ENCODE data around the gene AUTS2. TPM values are rescaled to one million over a fixed set of nuclear protein-coding genes. Genes with fewer than 3 reads are reported as not detected.

Gene AUTS2
- total RNA-seq, 1 donor from 2014 or later, result 56.0 TPM

- intact Hi-C loops (cut with DNase I), result no loop called here
- H3K27me3 ChIP-seq, result no peaks in the 10 kb centered on the region
- H3K36me3 ChIP-seq, result no peaks in the 10 kb centered on the region
- H3K4me3 ChIP-seq, result no peak overlapping the region
- no peak for TF ChIP-seq CTCF (IDR thresholded peaks at IDR 0.05)
- ATAC-seq (no peak), DNase-seq (no peak)
- no peaks in the 10 kb centered on the region for H3K9me3 ChIP-seq
- peaks cover 5% of the 10 kb centered on the region for H3K4me1 ChIP-seq
- no peak overlapping the region for H3K27ac ChIP-seq
These were observed 1151.6 kb downstream of the AUTS2 start for GRCh38 chr7:70749831-70750230.

- Histone ChIP-seq H3K27ac (no peak overlapping the region), H3K27me3 (no peaks in the 10 kb centered on the region), H3K4me3 (no peak overlapping the region), H3K4me1 (peaks cover 5% of the 10 kb centered on the region), H3K36me3 (no peaks in the 10 kb centered on the region), H3K9me3 (no peaks in the 10 kb centered on the region)
- peak; percentile 41 for ATAC-seq
- TF ChIP-seq CTCF (IDR thresholded peaks at IDR 0.05), result no peak
- no peak for DNase-seq
- intact Hi-C loops (cut with DNase I), result no loop called here
These were observed 1153.6 kb downstream of the AUTS2 start for GRCh38 chr7:70751895-70752294.

GRCh38 chr7:70752794-70753241 is 1154.5 kb downstream of the AUTS2 start:
- no peak for ATAC-seq

GRCh38 chr7:70756789-70757188 is 1158.5 kb downstream of the AUTS2 start:
- DNase-seq (no peak), ATAC-seq (no peak)
- no peak for TF ChIP-seq CTCF (IDR thresholded peaks at IDR 0.05)
- intact Hi-C loops (cut with DNase I), result no loop called here
- Histone ChIP-seq H3K27me3 (no peaks in the 10 kb centered on the region), H3K36me3 (no peaks in the 10 kb centered on the region), H3K9me3 (no peaks in the 10 kb centered on the region), H3K27ac (no peak overlapping the region), H3K4me1 (peaks cover 5% of the 10 kb centered on the region), H3K4me3 (no peak overlapping the region)

More at GRCh38 chr7:70752794-70753241, 1154.5 kb downstream of the AUTS2 start:
- no peaks in the 10 kb centered on the region for H3K27me3 ChIP-seq
- peaks cover 5% of the 10 kb centered on the region for H3K4me1 ChIP-seq
- DNase-seq, result no peak
- no peak overlapping the region for H3K27ac ChIP-seq
- no peak for TF ChIP-seq CTCF (IDR thresholded peaks at IDR 0.05)
- no peaks in the 10 kb centered on the region for H3K9me3 ChIP-seq
- intact Hi-C loops (cut with DNase I), result no loop called here
- H3K36me3 ChIP-seq, result no peaks in the 10 kb centered on the region
- H3K4me3 ChIP-seq, result no peak overlapping the region

GRCh38 chr7:70758646-70759045 is 1160.4 kb downstream of the AUTS2 start:
- no peaks in the 10 kb centered on the region for H3K27me3 ChIP-seq
- TF ChIP-seq CTCF (IDR thresholded peaks at IDR 0.05), result no peak
- intact Hi-C loops (cut with DNase I), result no loop called here
- no peaks in the 10 kb centered on the region for H3K4me1 ChIP-seq
- no peaks in the 10 kb centered on the region for H3K9me3 ChIP-seq
- ATAC-seq, result no peak
- no peak overlapping the region for H3K4me3 ChIP-seq
- H3K27ac ChIP-seq, result no peak overlapping the region
- H3K36me3 ChIP-seq, result no peaks in the 10 kb centered on the region
- DNase-seq, result no peak

- H3K9me3 ChIP-seq, result no peaks in the 10 kb centered on the region
- TF ChIP-seq CTCF (IDR thresholded peaks at IDR 0.05), result no peak
- no peak overlapping the region for H3K4me3 ChIP-seq
- ATAC-seq, result no peak
- H3K27me3 ChIP-seq, result no peaks in the 10 kb centered on the region
- DNase-seq, result no peak
- H3K27ac ChIP-seq, result no peak overlapping the region
- H3K4me1 ChIP-seq, result no peaks in the 10 kb centered on the region
- no peaks in the 10 kb centered on the region for H3K36me3 ChIP-seq
- intact Hi-C loops (cut with DNase I), result no loop called here
These were observed 1161.4 kb downstream of the AUTS2 start for GRCh38 chr7:70759674-70760073.
